Measurements from ENCODE around the gene GRM7.

DNA sequence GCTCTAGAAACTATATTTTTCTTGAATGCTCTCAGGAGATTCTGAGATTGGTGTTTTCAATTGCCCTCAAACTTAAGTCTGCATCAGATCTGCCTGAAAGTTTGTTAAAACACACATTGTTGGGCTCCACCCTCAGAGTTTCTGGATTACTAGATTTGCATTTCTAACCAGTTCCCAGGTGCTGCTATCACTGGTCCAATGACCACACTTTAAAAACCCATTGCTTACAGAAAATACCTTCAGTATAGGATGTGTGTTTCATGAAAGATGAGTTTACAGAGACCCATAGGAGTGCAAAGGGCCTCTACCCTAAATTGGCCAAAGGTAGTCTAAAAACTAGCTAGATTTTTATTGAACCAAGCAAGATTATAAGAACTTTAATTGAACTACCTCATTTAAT, 17.8 kb downstream of the GRM7 start:
- TF ChIP-seq, protein P1, sequence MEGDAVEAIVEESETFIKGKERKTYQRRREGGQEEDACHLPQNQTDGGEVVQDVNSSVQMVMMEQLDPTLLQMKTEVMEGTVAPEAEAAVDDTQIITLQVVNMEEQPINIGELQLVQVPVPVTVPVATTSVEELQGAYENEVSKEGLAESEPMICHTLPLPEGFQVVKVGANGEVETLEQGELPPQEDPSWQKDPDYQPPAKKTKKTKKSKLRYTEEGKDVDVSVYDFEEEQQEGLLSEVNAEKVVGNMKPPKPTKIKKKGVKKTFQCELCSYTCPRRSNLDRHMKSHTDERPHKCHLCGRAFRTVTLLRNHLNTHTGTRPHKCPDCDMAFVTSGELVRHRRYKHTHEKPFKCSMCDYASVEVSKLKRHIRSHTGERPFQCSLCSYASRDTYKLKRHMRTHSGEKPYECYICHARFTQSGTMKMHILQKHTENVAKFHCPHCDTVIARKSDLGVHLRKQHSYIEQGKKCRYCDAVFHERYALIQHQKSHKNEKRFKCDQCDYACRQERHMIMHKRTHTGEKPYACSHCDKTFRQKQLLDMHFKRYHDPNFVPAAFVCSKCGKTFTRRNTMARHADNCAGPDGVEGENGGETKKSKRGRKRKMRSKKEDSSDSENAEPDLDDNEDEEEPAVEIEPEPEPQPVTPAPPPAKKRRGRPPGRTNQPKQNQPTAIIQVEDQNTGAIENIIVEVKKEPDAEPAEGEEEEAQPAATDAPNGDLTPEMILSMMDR (conservative IDR thresholded peaks at IDR 0.05; ENCODE audit: low read depth, low read length): no peak
- no peak for TF ChIP-seq EZH2 (IDR thresholded peaks at IDR 0.05; ENCODE audit: borderline replicate concordance, low read depth, low read length, poor library complexity, severe bottlenecking)

Data from A673 (cell line).